HL-60 (cell line): ENCODE measurements around the gene ADAMTS12.
"Not testable (repeated sequence)": the region's sequence is repeated elsewhere in the genome, so short reads cannot be mapped to it uniquely, and the experiment has no call there.

Experiments used
- DNase-seq, 2 experiments: peaks; one replicate each; pipeline ENCODE4 v3.0.0-alpha.2; 2010 to 2020; ENCODE audit warnings: low read depth in 1 of 2, low spot score in 1 of 2
- H3K27ac ChIP-seq: fragments of 250-450 bp; sonication (Bioruptor Pico); replicated peaks from 2 replicates; pipeline ENCODE4 v1.5.1; 2020; ENCODE audit warnings: mild to moderate bottlenecking, moderate library complexity
- H3K27me3 ChIP-seq: fragments of 250-450 bp; sonication (Bioruptor Pico); 2 replicates; pipeline ENCODE4 v1.5.1; 2021; ENCODE audit warnings: mild to moderate bottlenecking, moderate library complexity; ENCODE audit not compliant: insufficient read depth, poor library complexity, severe bottlenecking
- H3K4me3 ChIP-seq: replicated peaks from 2 replicates; pipeline ENCODE4 v1.5.1; 2011; ENCODE audit warnings: mild to moderate bottlenecking, control low read depth, low read length; ENCODE audit not compliant: insufficient read depth
- CTCF ChIP-seq: IDR thresholded peaks from one replicate; pipeline ENCODE4 v1.5.1; 2011; ENCODE audit warnings: low read length, control low read depth, inconsistent platforms; ENCODE audit not compliant: insufficient read depth
- GABPA ChIP-seq: IDR thresholded peaks from 2 replicates; pipeline ENCODE4 v1.6.1; 2012; ENCODE audit warnings: low read depth
- POLR2AphosphoS5 ChIP-seq: IDR thresholded peaks from 2 replicates; pipeline ENCODE4 v1.6.1; 2012; ENCODE audit warnings: low read depth
- REST ChIP-seq: IDR thresholded peaks from 2 replicates; pipeline ENCODE4 v1.6.1; 2012; ENCODE audit warnings: low read depth; ENCODE audit not compliant: insufficient replicate concordance
- SPI1 ChIP-seq: IDR thresholded peaks from 2 replicates; pipeline ENCODE4 v1.6.1; 2012; ENCODE audit warnings: low read depth, mild to moderate bottlenecking, borderline replicate concordance

Gene ADAMTS12

GRCh38 chr5:33549982-33550567 is 341.7 kb downstream of the ADAMTS12 start:
- H3K27me3 ChIP-seq, result no peaks in the 10 kb centered on the region
- TF ChIP-seq GABPA (no peak), CTCF (no peak), POLR2AphosphoS5 (no peak), SPI1 (no peak), REST (no peak)
- H3K27ac ChIP-seq, result no peak overlapping the region
- H3K4me3 ChIP-seq, result no peak overlapping the region
- DNase-seq, result no peak

- not testable (repeated sequence) for H3K27me3 ChIP-seq, H3K27ac ChIP-seq, DNase-seq, H3K4me3 ChIP-seq
Measured at GRCh38 chr5:33539790-33540189, 352.0 kb downstream of the ADAMTS12 start.

GRCh38 chr5:33539212-33539611 is 352.6 kb downstream of the ADAMTS12 start:
- no peaks in the 10 kb centered on the region for H3K27me3 ChIP-seq
- no peak overlapping the region for H3K27ac ChIP-seq
- no peak for DNase-seq
- TF ChIP-seq REST (no peak), CTCF (no peak), GABPA (no peak)
- no peak overlapping the region for H3K4me3 ChIP-seq

- H3K27me3 ChIP-seq, result no peaks in the 10 kb centered on the region
- TF ChIP-seq POLR2AphosphoS5 (no peak), REST (no peak), SPI1 (no peak), GABPA (no peak), CTCF (no peak)
- H3K4me3 ChIP-seq, result no peak overlapping the region
- DNase-seq, result no peak
- H3K27ac ChIP-seq, result no peak overlapping the region
Measured at GRCh38 chr5:33538201-33538600, 353.6 kb downstream of the ADAMTS12 start.
